ENCODE results near the gene MAP1LC3B2.

The MAP1LC3B2 gene

DNA sequence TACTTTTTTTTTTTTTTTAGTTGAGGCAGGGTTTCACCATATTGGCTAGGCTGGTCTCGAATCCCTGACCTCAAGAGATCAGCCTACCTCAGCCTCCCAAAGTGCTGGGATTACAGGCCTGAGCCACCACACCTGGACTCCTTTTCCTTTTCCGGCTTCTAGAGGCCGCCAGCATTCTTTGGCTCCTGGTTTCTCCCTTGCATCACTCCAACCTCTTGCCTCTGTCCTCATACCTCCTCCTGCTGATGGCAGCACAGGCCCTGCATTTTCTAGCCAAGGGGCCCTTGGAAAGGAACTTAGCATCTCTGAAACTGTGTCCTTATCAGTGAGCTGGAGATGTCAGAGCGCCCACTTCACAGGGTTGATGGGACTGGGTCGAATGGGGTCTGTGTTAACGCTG, 53.3 kb downstream of the MAP1LC3B2 start:
- DNase-seq (ENCODE audit: low read depth): no peak
- TF ChIP-seq, protein P1, sequence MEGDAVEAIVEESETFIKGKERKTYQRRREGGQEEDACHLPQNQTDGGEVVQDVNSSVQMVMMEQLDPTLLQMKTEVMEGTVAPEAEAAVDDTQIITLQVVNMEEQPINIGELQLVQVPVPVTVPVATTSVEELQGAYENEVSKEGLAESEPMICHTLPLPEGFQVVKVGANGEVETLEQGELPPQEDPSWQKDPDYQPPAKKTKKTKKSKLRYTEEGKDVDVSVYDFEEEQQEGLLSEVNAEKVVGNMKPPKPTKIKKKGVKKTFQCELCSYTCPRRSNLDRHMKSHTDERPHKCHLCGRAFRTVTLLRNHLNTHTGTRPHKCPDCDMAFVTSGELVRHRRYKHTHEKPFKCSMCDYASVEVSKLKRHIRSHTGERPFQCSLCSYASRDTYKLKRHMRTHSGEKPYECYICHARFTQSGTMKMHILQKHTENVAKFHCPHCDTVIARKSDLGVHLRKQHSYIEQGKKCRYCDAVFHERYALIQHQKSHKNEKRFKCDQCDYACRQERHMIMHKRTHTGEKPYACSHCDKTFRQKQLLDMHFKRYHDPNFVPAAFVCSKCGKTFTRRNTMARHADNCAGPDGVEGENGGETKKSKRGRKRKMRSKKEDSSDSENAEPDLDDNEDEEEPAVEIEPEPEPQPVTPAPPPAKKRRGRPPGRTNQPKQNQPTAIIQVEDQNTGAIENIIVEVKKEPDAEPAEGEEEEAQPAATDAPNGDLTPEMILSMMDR (IDR thresholded peaks at IDR 0.05; ENCODE audit: low read depth, low read length, missing control alignments): no peak
- no peak overlapping the region for H3K4me3 ChIP-seq (ENCODE audit: low read depth, low read length)

DNA sequence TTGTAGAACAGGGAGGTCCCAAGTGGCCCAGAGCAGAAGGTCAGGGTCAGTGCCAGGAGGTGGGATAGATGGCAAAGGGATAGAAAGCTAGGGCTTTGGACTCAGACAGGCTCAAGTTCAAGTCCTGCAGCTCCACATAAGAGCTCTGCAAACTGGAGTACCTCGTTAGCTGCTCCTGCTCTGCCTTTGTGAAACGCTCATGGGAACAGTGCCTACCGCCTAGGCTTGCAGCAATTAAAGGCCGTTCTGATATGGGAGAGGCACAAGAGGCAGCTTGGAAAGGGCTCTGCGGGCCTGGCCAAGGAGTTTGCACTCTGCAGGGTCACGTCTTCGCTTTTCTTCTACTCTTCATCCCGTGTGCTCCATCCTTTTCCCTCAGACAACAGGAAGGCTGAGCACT, 54.1 kb downstream of the MAP1LC3B2 start:
- no peak for DNase-seq (ENCODE audit: low read depth)
- no peak overlapping the region for H3K4me3 ChIP-seq (ENCODE audit: low read depth, low read length)
- TF ChIP-seq, protein P1 (IDR thresholded peaks at IDR 0.05; ENCODE audit: low read depth, low read length, missing control alignments): no peak

DNA sequence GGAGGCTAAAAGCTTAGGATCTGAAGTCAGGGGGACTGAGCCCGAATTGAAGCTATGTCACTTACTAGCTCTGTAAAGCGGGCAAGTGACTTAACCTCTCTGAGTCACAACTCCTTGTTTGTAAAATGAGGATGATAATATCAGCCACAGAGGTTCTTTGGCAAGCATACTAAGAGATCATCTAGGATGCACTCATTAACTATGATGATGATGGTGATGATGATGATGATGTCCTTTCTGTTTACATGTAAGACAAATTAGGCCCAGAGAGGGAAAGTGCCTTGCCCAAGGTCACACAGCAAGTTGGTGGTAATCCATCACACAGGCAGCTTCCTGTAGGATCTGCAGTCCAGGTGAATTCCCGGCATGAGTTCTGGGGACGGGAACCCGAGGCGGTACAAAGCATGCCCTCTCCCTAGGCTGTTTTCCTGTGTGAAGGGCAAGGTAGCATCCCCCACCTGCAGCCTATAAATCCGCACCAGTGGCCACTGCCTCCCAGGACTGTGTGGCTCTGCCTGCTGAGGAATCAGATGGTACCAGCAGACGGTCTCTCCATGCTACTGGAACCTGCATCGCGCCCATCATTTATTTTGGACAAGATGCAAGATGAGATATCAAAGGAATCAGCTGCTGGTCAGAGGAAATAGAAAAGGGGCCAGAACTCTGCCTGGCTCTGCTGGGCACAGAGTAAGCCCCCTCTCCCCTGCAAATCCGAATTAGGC, 55.2 kb downstream of the MAP1LC3B2 start:
- TF ChIP-seq, protein P1 (IDR thresholded peaks at IDR 0.05; ENCODE audit: low read depth, low read length, missing control alignments): no peak
- DNase-seq (ENCODE audit: low read depth): no peak
- H3K4me3 ChIP-seq (ENCODE audit: low read depth, low read length): no peak overlapping the region

DNA sequence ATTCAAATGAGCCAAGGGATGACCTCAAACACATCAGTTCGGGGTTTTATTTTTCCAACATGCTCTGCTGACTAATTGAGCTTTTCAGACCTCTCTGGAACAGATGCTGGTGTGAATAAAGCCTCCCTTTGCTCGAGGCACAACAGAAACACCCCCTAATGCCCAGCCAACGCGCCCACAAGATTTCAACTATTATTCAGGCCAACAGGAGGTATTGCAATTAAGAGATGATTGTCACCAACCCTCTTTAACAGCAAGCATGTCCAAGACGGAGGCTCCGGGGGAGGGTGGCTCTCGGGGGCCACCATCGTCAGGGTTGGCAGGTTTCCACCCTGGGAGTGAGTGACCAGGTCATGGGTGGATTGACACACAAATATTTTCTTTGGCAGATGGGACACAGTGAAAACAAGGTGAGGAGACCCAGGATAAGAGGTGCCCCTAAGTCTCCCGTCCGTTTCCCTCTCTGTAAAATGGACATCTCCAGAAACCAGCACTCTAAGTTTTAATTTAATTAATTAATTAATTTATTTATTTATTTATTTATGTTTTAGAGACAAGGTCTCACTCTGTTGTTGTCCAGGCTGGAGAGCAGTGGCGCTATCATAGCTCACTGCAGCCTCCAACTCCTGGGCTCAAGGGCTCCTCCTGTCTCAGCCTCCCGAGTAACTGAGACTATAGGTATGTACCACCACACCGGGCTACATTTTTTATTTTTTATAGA, 56.1 kb downstream of the MAP1LC3B2 start:
- DNase-seq (ENCODE audit: low read depth): no peak
- no peak overlapping the region for H3K4me3 ChIP-seq (ENCODE audit: low read depth, low read length)
- TF ChIP-seq, protein P1 (IDR thresholded peaks at IDR 0.05; ENCODE audit: low read depth, low read length, missing control alignments): no peak

DNA sequence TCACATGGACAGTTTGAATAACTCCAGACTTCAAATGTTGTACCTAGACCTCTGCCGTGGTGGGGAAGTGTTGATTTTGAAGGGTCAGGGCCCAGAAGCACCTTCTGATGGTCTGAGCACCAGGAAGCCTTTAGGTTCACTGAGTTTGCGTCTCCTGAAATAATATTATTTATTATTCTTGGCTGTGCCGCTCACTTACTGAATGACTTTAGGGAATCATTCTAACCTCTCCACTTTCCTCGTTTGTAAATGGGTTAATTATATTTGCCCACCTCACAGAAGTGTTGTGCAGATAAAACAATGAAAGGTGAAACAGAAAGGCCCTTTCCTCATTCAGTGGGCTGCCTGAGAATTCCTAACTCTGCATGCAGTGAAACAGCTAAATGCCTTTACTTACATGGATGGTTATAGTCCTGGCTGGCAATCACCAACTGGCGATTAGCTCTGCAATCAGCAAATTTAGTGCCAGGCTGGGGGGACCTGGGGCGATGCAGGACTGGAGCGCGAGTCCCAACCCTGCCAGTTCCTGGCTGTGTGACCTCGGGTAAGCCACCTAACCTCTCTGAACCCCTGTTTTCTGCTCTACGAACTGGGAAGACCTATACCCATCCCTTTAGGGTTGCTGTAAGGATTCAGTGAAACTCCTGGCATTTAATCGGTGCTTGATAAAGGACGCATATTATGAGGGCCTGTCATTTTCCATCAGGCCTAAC, 57.5 kb downstream of the MAP1LC3B2 start:
- no peak overlapping the region for H3K4me3 ChIP-seq (ENCODE audit: low read depth, low read length)
- no peak for DNase-seq (ENCODE audit: low read depth)
- TF ChIP-seq, protein P1 (IDR thresholded peaks at IDR 0.05; ENCODE audit: low read depth, low read length, missing control alignments): no peak

DNA sequence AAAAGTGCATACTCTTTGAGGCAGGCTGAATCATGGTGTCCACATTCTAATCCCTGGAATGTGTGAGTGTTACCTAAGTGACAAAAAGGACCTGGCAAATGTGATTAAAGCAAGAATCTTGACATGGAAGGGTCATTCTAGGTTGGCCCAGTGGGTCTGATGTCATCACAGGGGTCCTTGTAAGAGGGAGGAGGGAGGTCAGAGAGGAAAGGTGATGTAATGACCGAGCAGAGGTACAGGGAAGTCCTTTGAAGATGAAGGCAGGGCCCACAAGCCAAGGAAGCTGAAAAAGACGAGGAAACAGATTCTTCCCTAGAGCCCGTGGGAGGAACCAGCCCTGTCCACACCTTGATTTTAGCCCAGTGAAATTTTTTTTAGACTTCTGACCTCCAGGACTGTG, 60.1 kb downstream of the MAP1LC3B2 start:
- DNase-seq (ENCODE audit: low read depth): no peak
- TF ChIP-seq, protein P1 (IDR thresholded peaks at IDR 0.05; ENCODE audit: low read depth, low read length, missing control alignments): no peak
- H3K4me3 ChIP-seq (ENCODE audit: low read depth, low read length): no peak overlapping the region
